GM12875 (cell line): ENCODE results near the gene FRMD1.

Experiments used
- H3K4me3 ChIP-seq: one replicate; pipeline ENCODE4 v1.5.1; 2011; ENCODE audit warnings: low read depth, low read length, control low read depth
- TF ChIP-seq, protein P1 (sequence below): IDR thresholded peaks from 2 replicates; pipeline ENCODE4 v1.5.1; 2011; ENCODE audit warnings: low read depth, mild to moderate bottlenecking, control low read depth, inconsistent platforms, low read length, moderate library complexity, borderline replicate concordance; ENCODE audit not compliant: insufficient read depth

Gene FRMD1

DNA sequence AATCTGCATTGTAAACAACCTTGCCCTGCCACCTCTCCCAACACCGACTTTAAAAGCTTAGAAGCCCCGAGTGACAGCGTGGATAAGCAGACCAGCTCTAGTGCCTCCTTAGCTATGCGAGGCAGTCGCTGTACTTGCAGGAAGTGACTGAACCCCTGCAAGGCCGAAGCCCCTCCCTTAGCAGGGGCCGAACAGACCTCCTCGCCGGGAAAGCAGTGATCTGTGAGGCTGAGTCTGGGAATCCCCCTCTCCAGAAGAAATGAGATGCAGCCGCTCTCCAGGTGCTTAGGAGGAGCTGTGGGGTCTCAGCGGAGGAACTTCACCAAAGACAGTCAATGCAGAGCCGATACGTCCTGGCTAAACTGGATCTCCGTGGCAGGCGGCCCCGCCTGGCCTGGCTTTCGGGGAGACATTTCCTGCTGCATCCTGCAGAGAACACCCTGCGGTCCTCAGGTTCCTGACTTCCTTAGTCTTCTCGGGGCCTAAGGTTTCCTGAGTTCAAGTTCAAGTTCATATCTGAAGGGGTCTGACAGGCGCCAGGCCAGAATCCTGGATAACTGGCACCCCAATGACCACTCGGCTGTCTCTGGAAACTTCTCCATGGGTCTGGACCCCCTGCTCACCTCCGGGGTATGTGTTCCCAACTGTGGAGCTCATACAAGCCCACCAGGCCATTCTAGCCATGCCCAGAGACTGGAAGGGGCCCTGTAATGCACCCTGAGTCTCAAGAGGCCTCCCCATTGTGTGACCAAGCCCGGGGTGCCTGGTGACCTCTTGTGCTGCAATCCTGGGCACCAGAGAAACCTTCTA, 20.4 kb upstream of the FRMD1 start:
- H3K4me3 ChIP-seq, result no peak overlapping the region
- TF ChIP-seq, protein P1, sequence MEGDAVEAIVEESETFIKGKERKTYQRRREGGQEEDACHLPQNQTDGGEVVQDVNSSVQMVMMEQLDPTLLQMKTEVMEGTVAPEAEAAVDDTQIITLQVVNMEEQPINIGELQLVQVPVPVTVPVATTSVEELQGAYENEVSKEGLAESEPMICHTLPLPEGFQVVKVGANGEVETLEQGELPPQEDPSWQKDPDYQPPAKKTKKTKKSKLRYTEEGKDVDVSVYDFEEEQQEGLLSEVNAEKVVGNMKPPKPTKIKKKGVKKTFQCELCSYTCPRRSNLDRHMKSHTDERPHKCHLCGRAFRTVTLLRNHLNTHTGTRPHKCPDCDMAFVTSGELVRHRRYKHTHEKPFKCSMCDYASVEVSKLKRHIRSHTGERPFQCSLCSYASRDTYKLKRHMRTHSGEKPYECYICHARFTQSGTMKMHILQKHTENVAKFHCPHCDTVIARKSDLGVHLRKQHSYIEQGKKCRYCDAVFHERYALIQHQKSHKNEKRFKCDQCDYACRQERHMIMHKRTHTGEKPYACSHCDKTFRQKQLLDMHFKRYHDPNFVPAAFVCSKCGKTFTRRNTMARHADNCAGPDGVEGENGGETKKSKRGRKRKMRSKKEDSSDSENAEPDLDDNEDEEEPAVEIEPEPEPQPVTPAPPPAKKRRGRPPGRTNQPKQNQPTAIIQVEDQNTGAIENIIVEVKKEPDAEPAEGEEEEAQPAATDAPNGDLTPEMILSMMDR, result no peak

DNA sequence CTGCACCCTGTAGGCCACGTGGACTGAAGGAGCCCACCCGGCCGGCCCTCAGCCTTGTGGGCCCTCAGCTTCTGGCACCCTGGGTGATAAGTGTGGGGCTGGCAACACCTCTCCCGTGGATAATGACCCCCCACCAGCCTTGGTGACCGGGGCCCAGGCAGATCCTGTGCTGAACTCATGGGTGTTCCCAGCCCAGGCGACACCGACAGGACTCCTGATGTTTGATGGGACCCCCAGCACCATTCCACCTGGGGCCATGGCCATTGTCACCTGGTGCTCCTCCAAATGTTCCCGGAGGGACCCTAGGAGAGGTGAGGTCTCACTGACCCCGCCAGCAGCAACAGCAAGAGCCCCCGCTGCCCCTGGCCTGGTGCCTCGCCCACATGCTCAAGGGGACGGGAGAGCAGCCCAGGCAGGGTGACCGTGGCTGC, 19.4 kb upstream of the FRMD1 start:
- H3K4me3 ChIP-seq, result no peak overlapping the region
- TF ChIP-seq, protein P1, result no peak

DNA sequence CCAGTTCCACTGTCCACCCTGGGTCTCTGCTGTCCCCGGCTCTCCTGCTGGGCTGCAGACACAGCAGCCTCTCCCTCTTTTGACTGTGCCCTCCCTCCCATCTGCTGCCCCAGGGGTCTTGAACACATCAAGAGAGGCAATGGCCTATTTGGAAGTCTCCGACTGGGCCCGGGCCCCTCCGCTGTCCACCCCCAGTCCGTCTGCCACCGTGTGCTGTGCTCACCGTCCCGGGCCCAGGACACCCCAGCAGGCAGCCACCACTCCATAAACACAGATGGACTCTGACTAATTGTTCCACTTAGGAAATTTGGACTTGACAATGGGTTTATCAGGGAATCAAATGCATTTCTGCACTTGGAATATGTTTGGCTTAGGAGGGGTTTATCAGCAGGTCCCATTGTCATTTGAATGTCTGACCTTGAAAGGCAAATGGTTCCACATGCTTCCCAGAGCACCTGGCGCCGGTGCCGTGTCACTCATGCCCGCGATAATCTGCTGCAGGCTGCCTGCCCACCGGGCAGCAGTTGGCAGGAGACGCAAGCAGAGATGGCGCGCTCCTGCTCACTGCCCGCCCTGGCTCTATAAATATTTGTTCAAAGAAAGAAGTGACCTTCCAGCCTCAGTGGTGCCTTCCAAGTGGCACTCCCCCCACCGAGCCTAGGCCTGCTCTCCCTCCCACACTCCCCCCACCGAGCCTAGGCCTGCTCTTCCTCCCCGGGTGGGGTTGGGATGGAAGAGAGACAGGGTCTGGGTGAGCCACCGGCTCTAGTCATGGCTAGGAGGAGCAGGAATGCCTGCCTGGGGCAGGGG, 18.8 kb upstream of the FRMD1 start:
- TF ChIP-seq, protein P1, result no peak
- no peak overlapping the region for H3K4me3 ChIP-seq

DNA sequence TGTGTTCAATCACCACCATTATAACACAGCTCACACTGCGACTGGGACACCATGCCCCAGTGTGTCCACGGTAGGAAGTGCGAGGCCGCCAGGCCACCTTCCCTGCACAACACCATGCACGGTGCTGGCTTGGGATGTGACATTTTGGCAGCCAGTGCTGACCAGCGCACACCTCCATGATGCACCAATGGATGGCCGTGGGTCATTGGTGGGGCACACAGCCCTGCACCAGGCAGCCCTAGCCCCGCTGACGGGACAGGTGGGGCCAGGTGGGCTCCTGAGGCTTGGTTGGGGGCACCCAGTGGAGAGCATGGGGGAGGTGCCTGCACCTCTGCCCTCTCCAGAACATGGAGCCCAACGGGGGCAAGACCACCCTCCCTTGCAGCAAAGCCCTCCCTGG, 18.2 kb upstream of the FRMD1 start:
- TF ChIP-seq, protein P1, result no peak
- H3K4me3 ChIP-seq, result no peak overlapping the region

DNA sequence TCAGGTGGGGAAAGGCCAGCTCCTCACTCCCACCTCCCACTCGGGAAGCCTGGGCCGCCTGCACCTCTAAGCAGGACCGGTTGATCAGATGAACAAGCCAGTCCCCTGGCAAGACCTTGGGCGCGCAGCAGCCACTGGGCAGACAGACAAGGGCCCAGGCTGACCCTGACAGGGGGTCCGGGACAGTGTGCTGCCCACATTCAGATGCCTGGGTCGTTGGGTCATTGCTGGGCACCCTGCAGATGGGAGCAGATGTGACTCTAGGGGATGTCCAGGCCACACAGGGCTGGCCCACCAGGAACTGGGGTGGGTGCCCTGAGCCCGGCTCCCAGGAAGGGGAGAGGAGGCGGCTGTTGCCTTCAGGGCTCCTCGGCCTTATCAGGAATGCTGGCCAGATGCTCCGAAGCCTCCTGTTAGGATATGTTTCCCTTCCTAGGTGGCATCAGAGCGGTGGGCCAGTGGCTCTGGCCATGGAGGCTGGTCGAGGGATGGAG, 17.3 kb upstream of the FRMD1 start:
- TF ChIP-seq, protein P1, result no peak
- H3K4me3 ChIP-seq, result no peak overlapping the region

DNA sequence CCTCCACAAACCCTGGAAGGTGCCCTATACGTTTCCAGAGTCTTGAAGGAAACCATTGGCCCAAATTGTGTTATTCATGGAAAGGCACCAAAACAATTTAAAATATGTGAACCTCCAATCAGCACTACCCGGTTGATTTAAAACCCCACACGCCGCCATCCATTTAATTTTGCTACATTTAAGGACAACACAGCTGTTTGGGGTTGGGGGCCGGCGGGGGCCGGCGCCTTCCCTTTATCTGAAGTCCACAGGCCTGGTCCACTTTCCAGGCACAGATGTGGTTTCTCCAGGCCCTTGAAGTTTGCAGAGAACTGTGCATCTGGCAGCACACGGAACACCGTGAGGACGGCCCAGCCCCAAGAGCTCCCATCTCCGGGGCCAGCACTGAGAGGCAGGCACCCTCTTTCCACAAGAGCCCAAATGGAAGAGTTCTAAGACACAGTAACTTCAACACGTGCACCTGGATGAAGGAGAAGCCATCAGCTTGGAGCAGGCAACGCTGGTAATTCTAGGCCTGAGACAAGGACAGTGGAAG, 16.8 kb upstream of the FRMD1 start:
- TF ChIP-seq, protein P1, result no peak
- no peak overlapping the region for H3K4me3 ChIP-seq
